Measurements from ENCODE around the gene GJB4.

DNA sequence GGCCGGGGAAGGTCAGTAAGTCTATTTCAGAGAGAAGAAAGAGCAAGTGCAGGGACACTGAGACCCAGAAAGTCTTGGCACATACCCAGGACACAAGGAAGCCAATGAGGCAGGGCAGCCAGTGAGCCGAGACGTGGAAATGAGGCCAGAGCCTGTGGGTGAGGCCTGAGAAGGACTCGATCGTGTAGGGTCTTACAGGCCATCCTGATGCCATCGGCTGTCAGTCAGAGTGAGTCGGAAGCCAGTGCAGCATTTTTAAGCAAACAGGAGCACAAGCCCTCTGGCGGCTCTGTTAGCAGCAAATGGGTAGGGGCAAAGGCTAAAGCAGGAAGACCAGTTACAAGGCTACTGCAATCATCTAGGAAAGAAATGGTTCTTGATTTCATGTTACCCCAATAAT, 15.4 kb downstream of the GJB4 start:
- no peak for TF ChIP-seq CTCF (IDR thresholded peaks at IDR 0.05; ENCODE audit: poor library complexity)
- no peak for TF ChIP-seq EZH2 (IDR thresholded peaks at IDR 0.05; ENCODE audit: borderline replicate concordance)

Measured in hepatocyte (in vitro differentiated cells).